Measurements from ENCODE around the gene CADM1.

CADM1 gene

DNA sequence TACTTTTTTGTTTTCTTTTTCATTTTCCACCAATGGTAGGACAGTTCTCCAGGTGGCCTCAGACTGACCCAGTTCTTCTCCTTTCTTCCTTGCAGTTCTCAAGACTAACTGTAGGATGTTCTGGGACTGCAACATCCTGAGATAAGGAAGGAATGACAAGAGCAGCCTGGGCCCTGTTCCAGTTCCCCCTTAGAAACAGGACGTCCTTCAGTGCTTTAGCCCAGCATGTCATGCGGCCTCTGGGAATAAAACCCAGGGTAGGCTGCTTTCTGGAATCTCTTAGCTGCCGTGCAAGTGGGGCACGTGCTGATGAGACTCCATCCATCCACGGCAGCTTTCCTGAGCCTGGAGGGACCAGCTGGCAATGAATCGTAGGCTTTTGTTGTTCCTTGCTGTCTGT lies 24.0 kb upstream of the CADM1 start:
- Histone ChIP-seq H3K27me3 (ENCODE audit: control insufficient read depth, insufficient read depth, low read length) (no peaks in the 10 kb centered on the region), H3K36me3 (ENCODE audit: control insufficient read depth, insufficient read depth, low read length) (no peaks in the 10 kb centered on the region), H3K4me3 (ENCODE audit: low read length) (no peak overlapping the region), H3K4me1 (ENCODE audit: control insufficient read depth, insufficient read depth, low read length) (no peaks in the 10 kb centered on the region), H3K9ac (ENCODE audit: low read length) (no peak overlapping the region), H3K9me3 (ENCODE audit: control insufficient read depth, low read length) (no peaks in the 10 kb centered on the region)

DNA sequence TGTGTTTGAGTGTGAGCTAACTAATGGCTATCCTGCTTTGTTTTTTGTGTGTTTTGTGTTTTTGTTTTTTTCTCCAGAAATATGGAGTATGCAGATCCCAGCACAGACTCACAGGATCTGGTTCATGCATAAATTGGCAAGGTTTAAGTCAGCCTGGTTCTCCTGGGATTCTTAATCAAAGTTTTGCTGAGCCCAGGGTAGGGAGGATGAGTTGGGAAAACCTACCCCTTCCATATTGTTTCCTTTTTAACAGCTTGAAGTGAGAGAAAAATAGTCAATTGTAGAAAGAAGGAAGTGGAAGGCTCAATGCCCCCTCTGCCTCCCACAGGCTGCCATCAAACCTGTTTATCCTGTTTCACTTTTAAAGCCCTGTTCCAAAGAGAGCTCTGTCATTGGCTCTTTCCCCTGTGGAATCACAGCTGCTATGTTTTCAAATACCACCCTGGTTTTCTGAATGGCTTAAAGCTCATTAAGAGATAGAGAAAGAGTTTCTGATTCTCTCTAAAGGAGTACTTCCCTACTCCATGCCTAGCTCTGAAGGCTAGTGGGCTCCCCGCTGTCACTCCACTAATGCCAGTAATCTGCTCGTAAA lies 23.4 kb upstream of the CADM1 start:
- Histone ChIP-seq H3K4me3 (ENCODE audit: low read length) (no peak overlapping the region), H3K4me1 (ENCODE audit: control insufficient read depth, insufficient read depth, low read length) (no peaks in the 10 kb centered on the region), H3K27me3 (ENCODE audit: control insufficient read depth, insufficient read depth, low read length) (no peaks in the 10 kb centered on the region), H3K9ac (ENCODE audit: low read length) (no peak overlapping the region), H3K36me3 (ENCODE audit: control insufficient read depth, insufficient read depth, low read length) (no peaks in the 10 kb centered on the region), H3K9me3 (ENCODE audit: control insufficient read depth, low read length) (no peaks in the 10 kb centered on the region)

DNA sequence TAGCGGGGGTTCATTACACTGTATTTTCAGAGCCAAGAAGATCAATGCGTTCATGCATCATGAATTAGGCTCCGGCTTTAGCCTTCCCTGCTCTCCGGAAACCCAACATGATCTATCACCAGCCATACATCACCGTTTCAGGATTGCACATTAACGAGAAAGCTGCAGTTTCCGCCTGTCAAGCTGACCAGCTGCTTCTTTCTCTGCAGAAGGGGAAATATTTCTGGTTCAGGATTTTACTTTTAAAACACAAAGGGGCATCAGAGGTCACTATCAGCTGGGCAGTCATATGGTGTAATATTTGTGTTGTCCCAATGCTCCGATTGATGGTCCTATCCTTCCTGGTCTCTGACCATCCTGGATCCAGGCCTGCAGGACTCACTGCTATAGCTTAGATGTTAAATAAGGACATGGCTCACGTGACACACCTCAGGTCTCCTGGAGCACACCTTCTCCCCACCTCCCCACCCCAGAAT lies 21.4 kb upstream of the CADM1 start:
- H3K27me3 ChIP-seq (ENCODE audit: control insufficient read depth, insufficient read depth, low read length) = no peaks in the 10 kb centered on the region

DNA sequence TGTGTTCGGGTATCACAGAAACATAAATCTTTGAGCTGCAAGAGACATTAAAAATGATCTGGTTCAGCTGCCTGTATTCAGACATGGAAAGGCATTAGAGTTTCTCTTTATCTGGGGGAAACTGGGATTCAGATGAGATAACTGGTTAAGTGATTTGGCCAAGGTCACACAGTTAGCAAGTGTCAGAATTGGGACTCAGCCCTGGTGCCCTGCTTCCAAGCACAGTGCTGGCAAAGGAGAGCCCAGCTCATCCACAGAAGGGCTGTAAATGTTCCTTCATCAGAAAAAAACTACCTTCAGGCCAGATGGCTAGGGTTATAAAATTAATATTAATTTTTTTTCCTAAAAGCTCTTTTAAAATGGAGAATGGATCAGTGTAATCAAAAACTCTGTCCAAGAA lies 20.4 kb upstream of the CADM1 start:
- Histone ChIP-seq H3K36me3 (ENCODE audit: control insufficient read depth, insufficient read depth, low read length) (no peaks in the 10 kb centered on the region), H3K4me3 (ENCODE audit: low read length) (no peak overlapping the region), H3K9me3 (ENCODE audit: control insufficient read depth, low read length) (no peaks in the 10 kb centered on the region), H3K9ac (ENCODE audit: low read length) (no peak overlapping the region), H3K27me3 (ENCODE audit: control insufficient read depth, insufficient read depth, low read length) (no peaks in the 10 kb centered on the region), H3K4me1 (ENCODE audit: control insufficient read depth, insufficient read depth, low read length) (no peaks in the 10 kb centered on the region)

More for the DNA sequence above, 21.4 kb upstream of the CADM1 start:
- Histone ChIP-seq H3K9me3 (ENCODE audit: control insufficient read depth, low read length) (no peaks in the 10 kb centered on the region), H3K9ac (ENCODE audit: low read length) (no peak overlapping the region), H3K4me3 (ENCODE audit: low read length) (no peak overlapping the region), H3K36me3 (ENCODE audit: control insufficient read depth, insufficient read depth, low read length) (no peaks in the 10 kb centered on the region), H3K4me1 (ENCODE audit: control insufficient read depth, insufficient read depth, low read length) (no peaks in the 10 kb centered on the region)

DNA sequence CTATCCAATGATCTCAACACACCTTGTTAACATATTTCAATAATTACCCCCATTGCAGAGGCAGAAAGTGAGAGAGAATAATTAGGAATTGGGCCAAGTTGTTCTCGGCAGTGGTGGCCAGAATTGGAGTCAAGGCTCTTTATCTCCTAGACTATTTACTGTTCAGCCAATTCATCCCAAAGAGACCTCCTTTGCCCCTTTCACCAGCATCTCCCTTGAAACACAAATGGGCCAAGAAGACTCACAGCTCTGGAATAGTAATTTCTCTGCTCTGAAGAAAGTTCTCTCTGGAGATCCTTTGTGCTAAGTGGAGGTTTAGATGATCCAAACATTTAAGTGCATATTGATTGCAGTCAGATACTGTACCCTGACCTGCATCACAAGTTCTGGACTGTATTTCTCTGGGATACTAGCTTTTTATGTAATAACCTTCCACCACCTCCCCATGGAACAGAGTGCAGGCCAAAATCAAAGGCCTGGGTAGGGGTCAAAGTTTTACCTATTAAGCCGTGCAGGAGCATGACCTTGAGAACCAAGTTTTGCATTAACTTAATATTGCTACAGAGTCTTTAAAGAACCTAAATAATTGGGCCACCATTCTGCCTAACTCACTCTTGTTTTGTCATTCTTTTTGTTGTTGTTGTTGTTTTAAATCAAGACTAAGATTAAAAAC lies 19.6 kb upstream of the CADM1 start:
- Histone ChIP-seq H3K4me1 (ENCODE audit: control insufficient read depth, insufficient read depth, low read length) (no peaks in the 10 kb centered on the region), H3K27me3 (ENCODE audit: control insufficient read depth, insufficient read depth, low read length) (no peaks in the 10 kb centered on the region)

DNA sequence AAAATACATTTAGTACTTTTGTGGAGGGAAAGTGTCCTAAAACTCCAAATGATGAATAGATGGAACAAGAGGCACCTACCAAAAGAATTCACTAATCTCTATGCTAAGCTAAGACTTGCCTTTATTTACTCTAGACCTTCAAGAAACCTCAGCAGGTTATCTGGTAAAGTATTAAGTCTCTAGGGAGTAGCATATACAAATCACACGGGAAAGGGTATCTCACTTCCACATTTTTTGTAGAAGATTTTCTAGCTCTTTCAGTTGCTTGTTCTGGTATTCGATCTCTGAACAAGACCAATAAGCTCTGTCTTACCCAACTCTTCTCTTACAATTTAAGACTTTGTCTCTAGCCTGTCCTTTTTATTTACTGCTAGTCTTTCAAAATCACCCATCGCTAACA lies 18.1 kb upstream of the CADM1 start:
- no peaks in the 10 kb centered on the region for H3K9me3 ChIP-seq (ENCODE audit: control insufficient read depth, low read length)
- H3K36me3 ChIP-seq (ENCODE audit: control insufficient read depth, insufficient read depth, low read length) = no peaks in the 10 kb centered on the region
- H3K27me3 ChIP-seq (ENCODE audit: control insufficient read depth, insufficient read depth, low read length) = no peaks in the 10 kb centered on the region
- H3K4me3 ChIP-seq (ENCODE audit: low read length) = no peak overlapping the region
- no peak overlapping the region for H3K9ac ChIP-seq (ENCODE audit: low read length)
- no peaks in the 10 kb centered on the region for H3K4me1 ChIP-seq (ENCODE audit: control insufficient read depth, insufficient read depth, low read length)

More for the DNA sequence above, 19.6 kb upstream of the CADM1 start:
- H3K9me3 ChIP-seq (ENCODE audit: control insufficient read depth, low read length) = no peaks in the 10 kb centered on the region
- no peak overlapping the region for H3K4me3 ChIP-seq (ENCODE audit: low read length)
- H3K36me3 ChIP-seq (ENCODE audit: control insufficient read depth, insufficient read depth, low read length) = no peaks in the 10 kb centered on the region
- H3K9ac ChIP-seq (ENCODE audit: low read length) = no peak overlapping the region

DNA sequence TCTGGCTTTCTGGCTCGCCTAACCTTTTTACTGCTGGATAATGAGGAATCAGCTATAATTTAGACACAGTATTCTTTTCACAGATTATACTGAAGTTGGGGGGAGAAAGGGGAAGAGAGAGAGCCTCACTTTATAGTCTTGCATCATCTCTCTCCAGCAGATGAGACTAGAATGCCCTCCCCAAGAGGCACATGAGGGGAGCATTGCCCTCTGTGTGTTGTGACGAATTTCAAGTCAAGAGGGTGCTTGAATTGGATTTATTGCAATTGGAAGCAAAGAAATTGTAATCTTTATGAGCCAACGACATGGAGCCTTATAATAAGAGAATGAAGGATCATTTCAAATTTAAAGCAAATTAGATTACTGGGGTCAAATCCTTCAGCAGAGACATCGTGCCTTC lies 17.6 kb upstream of the CADM1 start:
- Histone ChIP-seq H3K27me3 (ENCODE audit: control insufficient read depth, insufficient read depth, low read length) (no peaks in the 10 kb centered on the region), H3K4me1 (ENCODE audit: control insufficient read depth, insufficient read depth, low read length) (no peaks in the 10 kb centered on the region), H3K9me3 (ENCODE audit: control insufficient read depth, low read length) (no peaks in the 10 kb centered on the region), H3K4me3 (ENCODE audit: low read length) (no peak overlapping the region), H3K36me3 (ENCODE audit: control insufficient read depth, insufficient read depth, low read length) (no peaks in the 10 kb centered on the region), H3K9ac (ENCODE audit: low read length) (no peak overlapping the region)

DNA sequence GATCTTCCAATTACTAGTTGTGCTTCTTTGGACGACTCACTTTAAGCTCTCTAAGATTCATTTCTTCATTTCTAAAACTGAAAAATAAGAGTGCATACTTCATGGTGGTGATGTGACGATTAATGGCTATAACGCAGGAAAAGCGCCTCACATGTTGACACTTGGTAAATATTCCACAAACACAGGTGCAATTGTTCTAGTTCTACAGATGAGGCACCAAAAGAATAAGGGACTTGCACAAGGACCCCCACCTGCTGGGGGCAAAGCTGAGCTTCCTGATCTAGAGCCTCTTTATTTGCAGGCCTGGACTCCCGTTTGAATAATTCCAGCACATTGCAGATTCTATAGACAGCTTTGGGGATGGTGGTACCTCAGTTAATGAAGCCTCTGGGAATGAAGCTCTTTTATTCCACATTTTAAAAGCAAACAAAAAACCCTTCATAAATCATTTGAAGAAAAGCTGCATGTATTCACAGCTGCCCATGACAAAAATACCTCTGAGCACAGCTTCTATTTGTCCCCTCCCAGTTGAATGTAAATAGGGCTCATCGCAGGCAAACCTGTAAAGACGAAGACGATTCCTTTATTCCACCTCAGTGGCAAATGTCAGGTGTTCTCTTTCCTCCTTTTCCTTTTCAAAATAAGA lies 14.9 kb upstream of the CADM1 start:
- H3K4me1 ChIP-seq (ENCODE audit: control insufficient read depth, insufficient read depth, low read length) = no peaks in the 10 kb centered on the region
- H3K27me3 ChIP-seq (ENCODE audit: control insufficient read depth, insufficient read depth, low read length) = no peaks in the 10 kb centered on the region
- no peaks in the 10 kb centered on the region for H3K9me3 ChIP-seq (ENCODE audit: control insufficient read depth, low read length)
- no peak overlapping the region for H3K4me3 ChIP-seq (ENCODE audit: low read length)
- no peak overlapping the region for H3K9ac ChIP-seq (ENCODE audit: low read length)
- no peaks in the 10 kb centered on the region for H3K36me3 ChIP-seq (ENCODE audit: control insufficient read depth, insufficient read depth, low read length)

DNA sequence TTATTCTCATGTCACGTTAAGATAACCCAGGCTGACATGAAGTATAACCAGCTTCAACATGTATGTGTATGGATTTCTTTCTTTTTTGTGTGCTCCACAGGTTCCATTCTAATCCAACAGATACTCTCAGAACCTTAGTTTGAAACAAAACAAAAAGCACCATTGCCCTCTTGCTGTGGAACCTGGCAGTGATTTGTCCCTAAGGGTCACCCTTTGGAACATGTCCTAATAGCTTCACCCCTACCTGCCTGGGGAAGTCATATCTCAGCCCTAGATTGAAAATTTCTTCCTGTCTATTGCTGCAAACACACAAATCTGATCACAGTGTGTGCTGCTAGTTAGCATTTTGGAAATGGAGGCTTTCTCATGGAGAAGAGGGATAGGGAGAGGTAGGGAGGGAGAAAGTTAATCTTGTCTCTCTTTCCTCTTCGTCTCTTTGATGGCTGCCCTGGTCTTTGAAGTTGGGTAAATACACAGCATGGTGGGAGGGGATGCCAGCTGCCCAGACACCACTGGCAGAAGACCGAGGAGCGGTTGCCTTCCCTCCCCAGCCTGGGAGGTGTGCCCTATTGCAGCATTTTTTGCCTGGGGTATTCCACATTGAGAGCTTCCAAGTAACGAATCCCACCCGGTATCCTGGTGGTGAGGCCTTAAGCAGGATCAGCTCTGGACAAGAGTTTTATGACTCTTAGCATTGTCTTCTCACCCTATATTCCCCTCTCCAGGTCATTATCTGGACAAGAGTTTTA lies 11.6 kb upstream of the CADM1 start:
- H3K36me3 ChIP-seq (ENCODE audit: control insufficient read depth, insufficient read depth, low read length) = no peaks in the 10 kb centered on the region
- H3K9ac ChIP-seq (ENCODE audit: low read length) = no peak overlapping the region
- no peaks in the 10 kb centered on the region for H3K4me1 ChIP-seq (ENCODE audit: control insufficient read depth, insufficient read depth, low read length)
- H3K4me3 ChIP-seq (ENCODE audit: low read length) = no peak overlapping the region
- no peaks in the 10 kb centered on the region for H3K9me3 ChIP-seq (ENCODE audit: control insufficient read depth, low read length)
- H3K27me3 ChIP-seq (ENCODE audit: control insufficient read depth, insufficient read depth, low read length) = no peaks in the 10 kb centered on the region

DNA sequence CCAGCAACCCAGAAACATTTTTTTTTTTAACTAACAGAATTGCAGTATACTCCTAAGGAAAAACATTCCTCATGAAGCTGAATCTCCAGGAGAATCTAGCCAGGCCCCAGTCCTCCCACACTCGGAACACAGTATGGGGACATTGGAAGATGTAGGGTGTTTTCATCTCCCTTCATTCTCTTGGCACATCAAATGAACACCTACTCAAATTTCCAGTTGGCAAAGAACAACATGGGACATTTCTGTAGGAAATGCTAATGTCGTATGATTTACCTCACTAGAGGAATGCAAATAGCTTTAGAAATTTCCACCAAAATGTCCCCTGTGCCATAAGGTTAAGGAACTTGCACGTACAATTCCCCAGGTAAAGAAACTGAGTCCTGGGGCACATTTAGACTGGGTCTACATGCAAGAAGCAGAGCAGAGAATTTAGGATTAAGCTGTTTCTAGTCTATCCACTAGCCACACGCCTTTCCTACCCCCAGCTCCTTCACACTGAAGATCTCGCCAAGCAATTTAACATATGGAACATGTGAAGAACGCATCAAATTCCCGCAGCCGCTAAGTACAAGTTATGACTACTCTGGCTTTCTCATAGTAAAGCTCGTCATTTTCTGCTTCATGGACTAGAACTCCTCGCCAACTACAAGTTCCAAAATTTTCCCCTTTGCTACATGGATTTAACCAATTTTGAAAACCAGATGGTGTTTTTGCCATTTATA lies 2.9 kb upstream of the CADM1 start:
- Histone ChIP-seq H3K9ac (ENCODE audit: low read length) (no peak overlapping the region), H3K4me3 (ENCODE audit: low read length) (no peak overlapping the region), H3K4me1 (ENCODE audit: control insufficient read depth, insufficient read depth, low read length) (peaks cover 14% of the 10 kb centered on the region), H3K36me3 (ENCODE audit: control insufficient read depth, insufficient read depth, low read length) (no peaks in the 10 kb centered on the region), H3K9me3 (ENCODE audit: control insufficient read depth, low read length) (no peaks in the 10 kb centered on the region), H3K27me3 (ENCODE audit: control insufficient read depth, insufficient read depth, low read length) (peaks cover 11% of the 10 kb centered on the region)

DNA sequence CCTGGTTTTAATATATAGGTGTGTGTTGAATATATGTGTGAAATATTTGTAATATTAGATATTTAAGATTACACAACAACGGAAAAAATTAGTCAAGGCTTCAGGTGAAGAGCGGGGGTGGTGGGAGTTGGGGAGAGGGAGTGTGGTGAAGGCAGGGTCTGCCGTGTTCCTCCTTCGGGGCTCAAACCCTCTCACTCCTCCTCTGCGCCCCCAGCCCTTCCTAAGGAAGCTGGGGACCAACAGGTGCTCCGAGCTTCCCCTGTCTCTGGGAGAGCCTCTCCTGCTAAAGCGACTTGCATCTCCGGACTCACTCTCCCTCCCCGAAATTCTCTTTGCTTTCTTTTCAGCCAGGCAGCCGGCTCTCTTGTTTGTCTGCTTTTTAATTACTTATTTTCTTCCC lies 960 bp upstream of the CADM1 start:
- H3K9me3 ChIP-seq (ENCODE audit: control insufficient read depth, low read length) = no peaks in the 10 kb centered on the region
- peaks cover 27% of the 10 kb centered on the region for H3K27me3 ChIP-seq (ENCODE audit: control insufficient read depth, insufficient read depth, low read length)
- no peaks in the 10 kb centered on the region for H3K36me3 ChIP-seq (ENCODE audit: control insufficient read depth, insufficient read depth, low read length)
- H3K9ac ChIP-seq (ENCODE audit: low read length) = peak overlapping the region; percentile 59
- peaks cover 14% of the 10 kb centered on the region for H3K4me1 ChIP-seq (ENCODE audit: control insufficient read depth, insufficient read depth, low read length)
- H3K4me3 ChIP-seq (ENCODE audit: low read length) = no peak overlapping the region
